Epithelial cell of alveolus of lung (primary cell): ENCODE measurements around the gene PSPH. TPM values are rescaled to one million over a fixed set of nuclear protein-coding genes. Genes with fewer than 3 reads are reported as not detected.

Source experiments
- total RNA-seq: library from RNA; depleted of rRNA; stranded (reverse); fragments of >200 nt; gene quantifications from 2 replicates; pipeline ENCODE4 v1.2.1, GENCODE V29; 2015

Gene PSPH
- total RNA-seq: 39.7 and 83.4 TPM in 2 replicates

GRCh38 chr7:56051339-56052191 is at the start of gene PSPH, which contains the start of gene CCT6A:
TSS of gene PSPH (minus strand) at chr7:56051444. CDS start at chr7:56021212, 30,232 bp downstream.
TSS of gene CCT6A (plus strand) at chr7:56051765. CDS start at chr7:56051849, 84 bp downstream.

GRCh38 chr7:56092789-56093531 is 41.7 kb upstream of the PSPH start, which contains the start of gene PHKG1:
TSS of gene PHKG1 (minus strand) at chr7:56092952. CDS start at chr7:56088941, 4,011 bp downstream.

GRCh38 chr7:56063882-56064625 is 12.8 kb upstream of the PSPH start, which contains the start of gene SUMF2:
TSS of gene SUMF2 (plus strand) at chr7:56064286. CDS start at chr7:56064312, 26 bp downstream.

GRCh38 chr7:55964261-55965099 is 86.8 kb downstream of the PSPH start, which contains the start of gene NIPSNAP2:
TSS of gene NIPSNAP2 (plus strand) at chr7:55964585. CDS start at chr7:55964610, 25 bp downstream.

Other genes starting within 250 kb of the PSPH start
- gene SEPTIN14, start 188.7 kb downstream of the PSPH start, total RNA-seq: not detected in 2 replicates
- 0.78 and 6.5 TPM in 2 replicates for gene ZNF713, start 164.0 kb downstream of the PSPH start, total RNA-seq
- gene MRPS17, start 99.6 kb downstream of the PSPH start, total RNA-seq: 11.4 and 14.5 TPM in 2 replicates
- gene NIPSNAP2, start 86.9 kb downstream of the PSPH start, total RNA-seq: 50.3 and 77.5 TPM in 2 replicates
- 120 and 164 TPM in 2 replicates for gene CCT6A, start 321 bp upstream of the PSPH start, total RNA-seq
- gene SUMF2, start 12.8 kb upstream of the PSPH start, total RNA-seq: 129 and 198 TPM in 2 replicates
- 0.08 TPM in 1 of 2 replicates, not detected in the other for gene PHKG1, start 41.5 kb upstream of the PSPH start, total RNA-seq
- gene CHCHD2, start 55.0 kb upstream of the PSPH start, total RNA-seq: 365 and 701 TPM in 2 replicates
- not detected in 2 replicates for gene NUPR2, start 65.0 kb upstream of the PSPH start, total RNA-seq